GM10248 (cell line): ENCODE measurements around the gene CCDC15.

Experiments used
- CTCF ChIA-PET: fragments of 300-600 bp; sonication (Branson Sonifier 250); formaldehyde crosslinking; extraction: SDS; loops from one replicate; lab custom pipeline; 2021; ENCODE audit warnings: antibody characterized with exemption; lab: Yijun Ruan, JAX
- POLR2A ChIA-PET: fragments of 350-650 bp; sonication (Branson Sonifier 250); formaldehyde crosslinking; extraction: SDS; loops from one replicate; lab custom pipeline; 2020; ENCODE audit warnings: antibody characterized with exemption; lab: Yijun Ruan, JAX
- DNase-seq: peaks from one replicate; pipeline ENCODE4 v3.0.0; 2012; ENCODE audit errors: extremely low spot score
- CTCF ChIP-seq: IDR thresholded peaks from 2 replicates; pipeline ENCODE4 v1.5.1; 2012; ENCODE audit warnings: mild to moderate bottlenecking, low read depth; ENCODE audit errors: extremely low read depth, missing control alignments, control extremely low read depth

Gene CCDC15

GRCh38 chr11:125075900-125076317 is 121.9 kb downstream of the CCDC15 start:
- no peak for TF ChIP-seq CTCF
- ChIA-PET CTCF (interaction anchor here (1.4 to 1.9 kb wide), 2 partner anchors 15 to 31 kb away, joined by 3 to 6 read pairs; no protein-coding TSS in a partner anchor), POLR2A (no interaction called here)
- no peak for DNase-seq

GRCh38 chr11:125076378-125076945 is 122.5 kb downstream of the CCDC15 start:
- CTCF ChIA-PET, result interaction anchor here (1.9 kb wide), 1 partner anchor 15 kb away, joined by 6 read pairs; no protein-coding TSS in a partner anchor
- no peak for TF ChIP-seq CTCF
- POLR2A ChIA-PET, result no interaction called here
- peak; percentile 8 for DNase-seq

GRCh38 chr11:125078016-125078415 is 124.0 kb downstream of the CCDC15 start:
- no peak for DNase-seq
- POLR2A ChIA-PET, result no interaction called here
- TF ChIP-seq CTCF, result no peak
- CTCF ChIA-PET, result interaction anchor here (0.7 to 2.9 kb wide), 4 partner anchors 13 to 64 kb away, joined by 3 to 11 read pairs (median 4); partner anchors contain the start of gene SLC37A2

- no peak for TF ChIP-seq CTCF
- CTCF ChIA-PET, result interaction anchor here (0.7 to 2.9 kb wide), 5 partner anchors 10 to 64 kb away, joined by 3 to 11 read pairs (median 4); partner anchors contain the start of gene SLC37A2
- peak; percentile 5 for DNase-seq
- POLR2A ChIA-PET, result no interaction called here
Measured at GRCh38 chr11:125078516-125079140, 124.6 kb downstream of the CCDC15 start.

GRCh38 chr11:125079151-125079877 is 125.3 kb downstream of the CCDC15 start:
- DNase-seq, result peak; percentile 11
- no peak for TF ChIP-seq CTCF
- ChIA-PET CTCF (interaction anchor here (0.7 to 2.9 kb wide), 4 partner anchors 9 to 16 kb away, joined by 3 to 11 read pairs (median 4); partner anchors contain the start of gene SLC37A2), POLR2A (no interaction called here)

GRCh38 chr11:125079878-125080530 is 126.0 kb downstream of the CCDC15 start:
- CTCF ChIA-PET, result interaction anchor here (1.5 to 2.9 kb wide), 2 partner anchors 8 to 11 kb away, joined by 4 to 11 read pairs; no protein-coding TSS in a partner anchor
- peak; percentile 9 for DNase-seq
- no peak for TF ChIP-seq CTCF
- POLR2A ChIA-PET, result no interaction called here
